Stimulated activated CD4-positive, alpha-beta T cell treated with anti-CD3 and anti-CD28 coated beads, Interleukin-12 subunit alpha, Interleukin-12 subunit beta, amount 100 ng/mL, for 24 hours (primary cell): ENCODE results near the gene FOXE1.

Experiments
- DNase-seq, 2 experiments: peaks; one replicate each; pipeline ENCODE4 v3.0.0-alpha.2; 2020; ENCODE audit warnings: low read depth in 2 of 2

The FOXE1 gene

GRCh38 chr9:97866848-97867247 is 13.8 kb downstream of the FOXE1 start:
- DNase-seq = no peak

- DNase-seq = no peak
Observed at GRCh38 chr9:97868859-97869258, 15.8 kb downstream of the FOXE1 start.

GRCh38 chr9:97873425-97873824 is 20.4 kb downstream of the FOXE1 start:
- DNase-seq = no peak

- no peak for DNase-seq
Observed at GRCh38 chr9:97873882-97874281, 20.9 kb downstream of the FOXE1 start.

GRCh38 chr9:97874624-97875023 is 21.6 kb downstream of the FOXE1 start:
- no peak for DNase-seq

- no peak for DNase-seq
Observed at GRCh38 chr9:97875111-97875510, 22.1 kb downstream of the FOXE1 start.

GRCh38 chr9:97876061-97876460 is 23.0 kb downstream of the FOXE1 start:
- DNase-seq = no peak

- no peak for DNase-seq
Observed at GRCh38 chr9:97880336-97880735, 27.3 kb downstream of the FOXE1 start.

GRCh38 chr9:97889941-97890887 is 37.2 kb downstream of the FOXE1 start:
- DNase-seq = peak in 1 of 2 experiments; percentile 57

GRCh38 chr9:97891736-97892135 is 38.7 kb downstream of the FOXE1 start:
- DNase-seq = no peak

- DNase-seq = no peak
Observed at GRCh38 chr9:97892421-97892820, 39.4 kb downstream of the FOXE1 start.

GRCh38 chr9:97895211-97895610 is 42.2 kb downstream of the FOXE1 start:
- DNase-seq = no peak

GRCh38 chr9:97895695-97896332 is 42.8 kb downstream of the FOXE1 start:
- no peak for DNase-seq

GRCh38 chr9:97900103-97900737 is 47.2 kb downstream of the FOXE1 start:
- DNase-seq = no peak

- no peak for DNase-seq
Observed at GRCh38 chr9:97900738-97901565, 47.9 kb downstream of the FOXE1 start.

- no peak for DNase-seq
Observed at GRCh38 chr9:97903177-97903576, 50.2 kb downstream of the FOXE1 start.

- DNase-seq = peak in 1 of 2 experiments; percentile 26
Observed at GRCh38 chr9:97904725-97905124, 51.7 kb downstream of the FOXE1 start.

- peak in 1 of 2 experiments; percentile 26 for DNase-seq
Observed at GRCh38 chr9:97905228-97905627, 52.2 kb downstream of the FOXE1 start.
